Measurements from ENCODE around the gene HOXC11. TPM values are rescaled to one million over a fixed set of nuclear protein-coding genes. Genes with fewer than 3 reads are reported as not detected.

HOXC11 gene
- total RNA-seq, 4 donors from 2014 or later, result not detected

DNA sequence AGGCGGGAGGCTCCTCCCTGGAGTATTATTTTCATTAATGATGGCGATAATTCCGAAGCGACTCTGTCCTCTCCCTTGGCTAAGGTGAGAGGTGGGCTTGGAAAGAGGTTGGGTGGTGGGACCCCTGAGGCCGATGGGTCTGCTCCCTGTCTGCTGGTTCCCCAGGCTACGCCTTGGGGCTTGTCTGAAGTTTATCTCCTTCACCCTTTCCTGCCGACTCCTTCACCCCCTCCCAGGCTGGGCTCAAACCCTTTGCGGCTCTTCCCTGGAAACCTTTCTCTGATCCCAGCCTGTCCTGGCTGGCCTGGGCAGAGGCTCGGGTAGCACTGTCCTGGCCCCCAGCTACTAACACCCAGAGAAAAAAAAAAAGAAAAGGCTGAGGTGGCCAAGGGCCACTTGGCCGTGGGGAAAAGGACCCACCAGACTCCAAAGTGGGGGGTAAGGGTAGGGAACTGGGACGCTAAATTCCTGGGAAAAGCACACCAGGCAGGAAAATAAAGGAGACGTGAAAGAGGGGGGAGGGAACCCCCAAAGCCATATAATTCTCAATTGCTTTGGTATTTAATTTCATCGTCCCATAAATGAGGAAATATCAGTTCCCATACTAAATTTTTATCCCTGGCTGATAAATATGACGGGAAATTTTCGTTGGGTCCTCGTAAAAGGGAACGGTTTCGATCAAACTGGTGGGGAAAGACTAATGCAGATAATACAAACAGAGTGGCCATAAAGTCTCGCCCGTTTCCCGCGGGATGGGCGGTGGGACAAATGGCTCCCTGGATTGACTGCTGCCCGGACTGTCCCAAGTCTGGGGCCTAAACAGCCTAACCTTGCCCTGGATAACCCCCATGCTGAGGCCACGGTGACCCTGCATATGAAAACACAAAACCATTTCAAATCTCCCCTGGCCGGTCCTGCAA is 10.0 kb downstream of the HOXC11 start:
- in situ Hi-C loops (cut with MboI; ENCODE audit: low pct_ligation_motif_present in 1 of 4, low pct_unique_long_range_greater_than_20kb in 1 of 4, low sequenced_read_pairs in 3 of 4) (loop anchor here in 1 of 4 donors (25.0 kb wide), 1 partner anchor 196 kb away; no protein-coding TSS in a partner anchor), intact Hi-C loops (cut with DNase I; ENCODE audit: low total_unique reads) (no loop called here)
- TF ChIP-seq EP300 (IDR thresholded peaks at IDR 0.05; ENCODE audit: low read depth) (no peak), CTCF (IDR thresholded peaks at IDR 0.05) (no peak), POLR2A (IDR thresholded peaks at IDR 0.05) (no peak), POLR2AphosphoS5 (IDR thresholded peaks at IDR 0.05) (no peak)
- Histone ChIP-seq H3K4me3 (no peak overlapping the region), H3K27ac (no peak overlapping the region), H3K9me3 (no peaks in the 10 kb centered on the region), H3K27me3 (peaks cover 100% of the 10 kb centered on the region), H3K4me1 (peaks cover 6 to 27% (median 16%) of the 10 kb centered on the region in 4 donors), H3K36me3 (no peaks in the 10 kb centered on the region)
- no peak for DNase-seq
- WGBS, 2 donors (ENCODE audit: low coverage in 1 of 2), result 33 to 57% methylated on average over 13 to 26 of the region's 26 CpGs

DNA sequence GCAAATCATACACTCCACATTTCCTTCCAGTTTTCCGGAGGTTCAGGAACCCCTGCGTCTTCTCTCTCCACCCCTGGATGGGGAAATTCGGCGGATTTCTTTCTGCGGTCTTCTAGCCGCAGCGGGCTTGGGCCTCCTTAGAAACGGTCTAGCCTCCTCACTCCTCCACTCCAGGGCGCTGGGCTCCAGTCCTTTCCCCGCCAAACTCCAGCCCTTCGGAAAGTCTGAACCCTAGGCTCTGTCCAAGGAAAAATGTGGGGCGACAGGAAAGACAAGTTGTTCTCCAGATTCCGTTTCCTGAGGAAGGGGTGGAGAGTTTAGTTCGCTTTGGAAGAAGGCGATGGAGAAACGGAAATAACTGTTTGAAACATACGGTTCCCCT is 10.6 kb downstream of the HOXC11 start:
- intact Hi-C loops (cut with DNase I; ENCODE audit: low total_unique reads), result no loop called here
- Histone ChIP-seq H3K27ac (no peak overlapping the region), H3K36me3 (no peaks in the 10 kb centered on the region), H3K4me1 (peaks cover 6 to 21% (median 12%) of the 10 kb centered on the region in 4 donors), H3K27me3 (peaks cover 100% of the 10 kb centered on the region), H3K9me3 (no peaks in the 10 kb centered on the region), H3K4me3 (no peak overlapping the region)
- TF ChIP-seq EP300 (IDR thresholded peaks at IDR 0.05; ENCODE audit: low read depth) (no peak), CTCF (IDR thresholded peaks at IDR 0.05) (no peak), POLR2AphosphoS5 (IDR thresholded peaks at IDR 0.05) (no peak), POLR2A (IDR thresholded peaks at IDR 0.05) (no peak)
- WGBS, 2 donors (ENCODE audit: low coverage in 1 of 2), result 40% methylated on average over 17 of the region's 17 CpGs; no CpG with 5 or more reads in 1 of the 2 donors
- in situ Hi-C loops (cut with MboI; ENCODE audit: low pct_ligation_motif_present in 1 of 4, low pct_unique_long_range_greater_than_20kb in 1 of 4, low sequenced_read_pairs in 3 of 4), result loop anchor here in 1 of 4 donors (25.0 kb wide), 1 partner anchor 196 kb away; no protein-coding TSS in a partner anchor
- no peak for DNase-seq

DNA sequence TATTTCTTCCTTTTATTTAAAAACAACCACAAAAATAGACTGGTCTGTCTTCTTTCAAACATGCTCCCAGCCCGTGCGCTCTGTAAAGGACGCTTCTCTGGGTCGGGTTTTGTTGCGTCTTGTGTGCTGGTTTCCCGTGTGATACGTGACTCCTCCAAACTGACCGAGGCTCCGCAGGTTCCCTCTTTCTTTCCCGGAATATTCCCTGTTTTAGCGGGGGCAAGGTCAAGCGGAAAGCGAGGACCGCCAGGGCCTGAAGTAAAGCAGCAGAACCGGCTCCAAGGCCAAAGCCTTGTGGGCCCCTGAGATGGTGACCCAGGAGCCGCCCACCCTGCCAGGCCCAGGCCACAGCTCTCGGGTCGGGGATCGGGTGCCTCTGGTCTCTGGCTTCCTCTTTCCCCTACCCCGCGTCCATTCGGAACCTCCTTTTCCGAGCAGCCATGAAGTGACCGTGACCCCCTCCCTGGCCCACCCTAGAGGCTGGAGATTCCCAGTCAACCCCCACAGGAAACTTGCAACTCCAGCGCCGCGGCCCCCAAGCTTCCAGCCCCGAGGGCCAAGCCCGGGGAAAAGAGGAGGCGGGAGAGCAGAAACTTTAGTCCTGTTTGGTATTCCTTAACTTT is 11.1 kb downstream of the HOXC11 start:
- H3K4me3 ChIP-seq, result no peak overlapping the region
- peaks cover 100% of the 10 kb centered on the region for H3K27me3 ChIP-seq
- intact Hi-C loops (cut with DNase I; ENCODE audit: low total_unique reads), result no loop called here
- H3K4me1 ChIP-seq, result peaks cover 6 to 17% (median 12%) of the 10 kb centered on the region in 4 donors
- TF ChIP-seq POLR2AphosphoS5 (IDR thresholded peaks at IDR 0.05) (no peak), CTCF (IDR thresholded peaks at IDR 0.05) (no peak), POLR2A (IDR thresholded peaks at IDR 0.05) (no peak), EP300 (IDR thresholded peaks at IDR 0.05; ENCODE audit: low read depth) (no peak)
- in situ Hi-C loops (cut with MboI; ENCODE audit: low pct_ligation_motif_present in 1 of 4, low pct_unique_long_range_greater_than_20kb in 1 of 4, low sequenced_read_pairs in 3 of 4), result loop anchor here in 1 of 4 donors (25.0 kb wide), 1 partner anchor 197 kb away; no protein-coding TSS in a partner anchor
- no peak for DNase-seq
- no peaks in the 10 kb centered on the region for H3K9me3 ChIP-seq
- H3K36me3 ChIP-seq, result no peaks in the 10 kb centered on the region
- H3K27ac ChIP-seq, result no peak overlapping the region
- WGBS, 2 donors (ENCODE audit: low coverage in 1 of 2), result 27 to 30% methylated on average over 11 to 30 of the region's 30 CpGs

Measured in transverse colon (tissue), 4 donors.